HG03571 (cell line): ENCODE results near the gene CD276.
"Not testable (repeated sequence)": the region's sequence is repeated elsewhere in the genome, so short reads cannot be mapped to it uniquely, and the experiment has no call there.

Experiments
- ATAC-seq: cut with Tn5 transposase; IDR thresholded peaks from one replicate; pipeline ENCODE4 v1.9.1; 2021; ENCODE audit not compliant: unreplicated experiment

CD276 gene

DNA sequence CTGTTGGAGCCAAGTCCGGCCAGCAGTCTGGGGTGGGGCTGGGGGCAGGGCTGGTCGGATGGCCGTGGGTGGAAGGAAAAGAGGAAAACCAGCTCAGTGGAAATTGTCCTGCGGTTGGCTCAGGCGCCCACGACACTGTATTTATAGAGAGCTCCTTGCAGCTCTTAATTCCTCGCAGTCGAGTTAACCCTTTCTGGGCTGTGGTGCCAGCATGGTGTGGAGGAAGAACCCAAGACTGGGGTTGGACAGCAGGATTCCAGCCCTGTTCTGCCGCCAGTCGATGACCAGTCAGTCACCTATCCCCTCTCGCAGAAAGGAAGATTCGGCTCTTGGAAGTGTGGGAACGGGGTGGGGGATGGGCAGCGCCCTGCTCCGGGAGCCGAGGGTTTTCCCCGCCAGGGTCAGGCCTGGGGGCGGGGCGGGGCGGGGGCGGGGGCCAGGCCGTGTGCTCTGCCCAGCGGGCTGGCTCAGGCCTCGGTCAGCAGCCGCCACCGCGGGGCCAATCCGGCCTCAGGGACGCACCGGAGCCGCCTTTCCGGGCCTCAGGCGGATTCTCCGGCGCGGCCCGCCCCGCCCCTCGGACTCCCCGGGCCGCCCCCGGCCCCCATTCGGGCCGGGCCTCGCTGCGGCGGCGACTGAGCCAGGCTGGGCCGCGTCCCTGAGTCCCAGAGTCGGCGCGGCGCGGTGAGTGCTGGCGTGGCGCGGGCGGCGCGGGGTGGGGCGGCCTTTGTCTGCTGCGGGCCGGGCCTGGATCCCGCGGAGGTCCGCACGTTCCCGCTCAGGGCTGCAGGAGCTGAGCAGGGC lies at the start of gene CD276:
Gene CD276, plus strand, starts transcription at position 607 of the 804 bp plus-strand sequence. CDS start 15,257 bp downstream, outside the sequence.
- no peak for ATAC-seq

DNA sequence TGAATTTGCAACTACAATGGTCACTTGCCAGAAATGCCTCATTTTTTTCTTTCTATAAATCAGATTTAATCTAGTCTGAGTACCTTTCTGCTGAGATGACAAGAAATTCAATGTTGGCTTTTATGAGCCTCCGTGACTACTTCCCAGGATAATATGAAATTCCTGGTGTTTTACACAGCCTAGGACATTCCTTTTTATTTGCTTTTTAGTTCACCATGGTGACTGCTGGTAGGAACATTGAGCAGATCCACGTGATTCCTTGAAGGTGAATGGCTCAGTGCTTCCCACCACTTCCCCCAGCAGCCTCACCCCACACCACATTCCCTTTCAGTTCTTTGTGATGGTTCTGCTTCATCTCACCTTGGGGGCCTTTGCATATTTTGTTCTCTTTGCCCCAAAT lies 46.7 kb upstream of the CD276 start:
- no peak for ATAC-seq

DNA sequence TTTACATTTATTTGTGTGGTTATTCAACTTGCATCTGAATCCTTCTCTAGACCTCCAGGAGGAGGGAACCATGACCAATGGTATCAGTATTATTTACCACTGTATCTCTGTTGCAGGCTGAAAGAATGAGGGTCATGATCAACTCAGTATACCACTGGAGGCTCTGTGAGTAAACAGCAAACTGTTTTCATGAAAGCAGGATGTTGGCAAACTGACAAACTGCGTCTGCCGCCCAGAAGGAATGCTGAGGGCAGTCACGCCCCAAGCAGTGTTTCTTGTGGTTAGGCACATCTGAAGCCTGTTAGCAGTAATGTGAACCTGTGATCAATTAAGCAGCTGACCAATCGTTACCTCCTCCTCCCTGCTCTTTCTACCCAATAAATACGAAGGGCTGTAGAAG lies 44.7 kb upstream of the CD276 start:
- not testable (repeated sequence) for ATAC-seq

DNA sequence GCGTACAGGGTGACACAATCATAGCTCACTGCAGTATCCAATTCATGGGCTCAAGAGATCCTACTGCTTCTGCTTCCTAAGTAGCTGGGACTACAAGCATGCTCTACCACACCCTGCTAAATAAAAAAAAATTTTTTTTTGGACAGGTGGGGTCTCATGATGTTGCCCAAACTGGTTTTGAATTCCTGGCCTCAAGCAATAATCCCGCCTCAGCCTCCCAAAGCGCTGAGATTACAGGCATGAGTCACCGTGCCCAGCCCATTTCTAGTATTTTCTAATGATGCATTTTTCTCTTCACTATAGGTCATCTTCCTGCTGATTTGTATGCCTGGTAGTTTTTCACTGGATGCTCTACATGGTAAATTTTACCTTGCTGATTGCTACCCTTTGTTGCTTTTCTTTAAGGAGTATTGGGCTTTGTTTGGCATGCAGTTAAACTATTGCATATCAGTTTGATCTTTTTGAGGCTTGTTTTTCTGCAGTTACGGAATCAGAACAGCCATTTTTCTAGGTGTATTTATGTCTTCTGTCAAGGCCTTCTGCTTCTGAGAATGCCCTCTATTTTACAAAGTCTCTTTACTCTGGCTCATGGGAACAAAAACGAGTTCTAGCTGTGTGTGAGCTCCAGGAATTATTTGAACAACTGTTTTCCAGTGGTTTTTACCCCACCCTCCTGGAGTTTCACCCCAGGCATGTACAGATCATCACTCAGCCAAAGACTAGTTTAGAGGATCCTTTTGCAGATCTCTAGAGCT lies 36.7 kb upstream of the CD276 start:
- ATAC-seq, result no peak

DNA sequence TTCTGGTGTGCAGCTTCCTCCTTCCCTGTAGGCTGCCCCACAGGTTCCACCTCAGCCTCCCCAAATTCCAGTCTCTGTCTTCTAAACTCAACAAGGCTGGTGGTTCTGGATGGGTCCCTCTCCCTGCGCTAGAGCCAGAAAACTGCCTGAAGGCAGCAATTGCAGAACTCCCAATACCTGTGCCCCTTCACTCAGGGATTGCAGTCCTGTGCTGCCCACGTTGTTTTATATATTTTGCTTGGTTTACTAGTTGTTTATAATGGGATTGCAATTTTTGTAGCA lies 36.2 kb upstream of the CD276 start:
- ATAC-seq, result no peak

DNA sequence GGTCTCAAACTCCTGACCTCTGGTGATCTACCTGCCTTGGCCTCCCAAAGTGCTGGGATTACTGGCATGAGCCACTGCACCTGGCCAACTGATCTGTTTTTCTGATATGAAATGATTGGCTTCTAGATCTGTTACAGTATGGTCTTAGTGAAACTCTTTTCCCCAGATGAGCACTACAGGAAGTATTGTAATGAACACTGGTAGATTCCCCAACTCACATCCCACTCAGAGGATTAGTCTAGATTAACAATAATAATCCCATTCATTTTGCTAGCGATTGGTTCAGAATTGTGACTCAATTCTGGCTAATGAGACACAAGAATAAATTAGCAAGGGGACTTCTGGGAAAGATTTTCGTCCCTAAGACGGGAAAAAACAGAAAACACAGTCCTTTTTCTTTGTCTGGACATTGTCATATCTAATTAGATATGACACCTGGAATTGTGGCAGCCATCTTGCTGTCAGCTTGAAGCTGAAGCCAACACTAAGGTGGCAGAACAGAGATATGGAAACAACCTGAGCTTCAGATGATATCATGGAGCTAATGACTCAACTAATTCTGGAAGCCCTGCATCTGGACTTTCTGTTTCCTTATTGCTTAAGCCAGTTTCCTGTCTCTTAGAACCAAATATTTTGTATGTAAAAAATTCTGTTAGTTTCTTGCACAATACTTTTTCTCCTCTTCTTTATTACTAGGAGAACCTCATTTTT lies 33.6 kb upstream of the CD276 start:
- no peak for ATAC-seq

DNA sequence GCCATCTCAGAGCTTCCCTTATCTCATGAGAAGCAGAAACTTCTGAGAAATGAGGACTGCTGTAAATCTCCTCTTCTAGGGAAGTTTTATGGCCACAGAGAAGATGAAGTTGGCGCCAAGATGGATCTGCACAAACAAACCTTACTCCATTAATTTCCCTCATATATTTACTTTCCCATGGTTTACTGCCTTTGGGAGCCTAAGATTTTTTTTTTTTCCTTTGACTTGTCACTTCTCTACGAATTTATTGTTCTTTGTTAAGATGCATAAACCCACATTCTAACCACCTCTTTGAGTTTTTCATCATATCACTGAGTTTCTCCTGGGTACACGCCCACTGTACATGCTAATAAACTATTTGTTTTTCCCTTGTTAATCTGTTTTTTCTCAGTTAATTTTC lies 29.5 kb upstream of the CD276 start:
- no peak for ATAC-seq

DNA sequence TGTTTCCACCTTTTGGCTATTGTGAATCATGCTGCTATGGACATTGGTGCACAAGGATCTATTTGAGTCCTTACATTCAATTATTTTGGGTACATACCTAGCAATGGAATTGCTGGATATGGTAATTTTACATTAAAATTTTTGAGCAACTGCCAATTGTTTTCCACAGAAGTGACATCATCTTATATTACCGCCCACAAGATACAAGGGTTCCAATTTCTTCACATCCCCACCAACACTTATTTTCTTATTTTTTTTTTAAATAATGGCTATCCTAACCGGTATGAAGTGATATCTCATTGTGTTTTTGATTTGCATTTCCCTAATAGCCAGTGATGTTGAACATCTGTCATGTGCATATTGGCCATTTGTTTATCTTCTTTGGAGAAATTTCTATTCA lies 28.5 kb upstream of the CD276 start:
- no peak for ATAC-seq

DNA sequence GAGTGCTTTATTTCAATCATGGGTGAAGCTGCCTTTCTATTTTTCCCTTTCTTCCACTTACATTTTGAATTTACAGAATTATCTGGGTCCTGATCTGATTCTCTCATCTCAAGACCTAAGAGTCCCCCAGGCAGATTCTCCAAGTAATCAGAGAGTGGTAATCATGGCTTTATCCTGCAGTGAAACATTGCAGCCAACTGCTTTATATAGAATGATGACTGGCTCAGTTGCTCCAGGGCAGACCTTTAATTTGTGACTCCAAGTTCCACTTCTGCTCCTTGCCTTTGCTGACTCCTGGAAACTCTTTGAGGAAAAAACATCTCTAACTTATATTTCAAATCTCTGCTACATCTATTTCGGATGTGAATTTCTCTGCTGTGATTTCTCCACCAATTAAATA lies 25.5 kb upstream of the CD276 start:
- no peak for ATAC-seq

DNA sequence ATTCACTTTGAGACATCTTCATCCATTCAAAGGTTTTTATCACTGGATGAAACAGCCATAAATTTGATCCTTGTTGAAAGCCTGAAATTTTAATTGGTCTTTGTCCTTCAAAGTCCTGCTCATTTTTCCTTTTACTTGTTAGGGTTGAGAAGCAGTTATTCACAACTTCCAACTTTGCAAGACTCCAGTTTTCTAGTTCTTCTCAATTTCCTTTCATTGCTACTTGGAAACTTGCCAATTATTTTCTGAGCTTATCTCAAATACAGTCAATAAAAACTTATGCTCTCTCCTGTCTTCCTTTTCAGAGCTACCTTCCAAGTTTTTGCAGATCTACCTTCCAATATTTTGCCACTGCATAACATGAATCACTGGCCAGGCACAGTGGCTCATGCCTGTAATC lies 23.7 kb upstream of the CD276 start:
- no peak for ATAC-seq

DNA sequence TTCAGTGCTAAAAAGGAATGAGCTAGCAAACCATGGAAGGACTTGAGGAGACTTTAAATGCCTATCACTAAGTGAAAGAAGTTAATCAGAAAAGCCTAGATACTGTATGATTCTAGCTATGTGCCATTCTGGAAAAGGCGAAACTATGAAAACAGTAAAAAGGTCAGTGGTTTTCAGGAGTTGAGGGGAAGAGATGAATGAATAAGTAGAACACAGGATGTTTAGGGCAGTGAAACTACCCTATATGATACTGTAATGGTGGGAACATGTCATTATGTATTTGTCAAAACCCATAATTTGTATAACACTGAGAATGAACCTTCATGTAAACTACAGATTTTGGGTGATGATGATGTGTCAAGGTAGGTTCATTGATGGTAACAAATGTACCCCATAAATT lies 9.6 kb upstream of the CD276 start:
- no peak for ATAC-seq

DNA sequence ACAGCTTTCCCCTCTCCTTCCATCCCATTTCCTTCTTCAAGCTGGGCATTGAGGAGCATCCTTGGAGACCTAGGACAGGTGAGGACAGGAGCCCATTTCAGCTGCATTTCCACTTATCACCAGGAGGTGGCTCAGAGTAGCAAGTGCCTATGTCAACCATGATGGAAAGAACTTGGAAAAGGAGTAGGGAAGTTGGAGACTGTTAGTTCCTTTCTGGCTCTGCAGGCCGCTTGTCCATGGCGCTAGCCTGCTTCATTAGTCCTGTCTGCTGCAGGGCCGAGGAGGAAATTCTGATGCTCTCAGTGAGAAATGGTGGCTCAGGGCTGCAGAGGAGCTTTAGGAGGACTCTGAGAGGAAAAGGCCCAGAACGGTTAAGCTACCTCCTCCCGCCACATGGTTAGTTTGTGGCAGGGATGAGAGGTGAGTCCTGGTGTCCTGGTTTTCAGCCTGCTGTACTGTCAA lies 7.0 kb upstream of the CD276 start:
- ATAC-seq, result no peak

DNA sequence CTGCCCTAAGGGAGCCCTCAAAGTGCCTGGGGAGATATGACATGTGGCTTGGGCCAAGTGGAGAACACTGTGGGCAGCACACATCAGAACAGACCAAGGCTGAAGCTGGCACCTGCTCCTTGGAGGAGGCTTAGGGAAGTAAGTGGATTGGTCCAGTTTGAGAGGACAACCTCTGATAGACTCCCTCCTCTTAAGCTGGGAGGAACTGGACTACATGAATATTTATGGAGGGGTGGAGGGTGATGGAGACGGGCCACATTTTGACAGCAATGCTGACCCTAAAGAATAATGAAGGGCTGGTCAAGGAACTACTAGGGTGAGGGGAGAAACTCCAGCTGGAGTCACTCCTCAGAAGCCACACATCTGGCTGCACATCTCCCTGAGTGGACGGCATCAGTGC lies 6.5 kb upstream of the CD276 start:
- no peak for ATAC-seq

DNA sequence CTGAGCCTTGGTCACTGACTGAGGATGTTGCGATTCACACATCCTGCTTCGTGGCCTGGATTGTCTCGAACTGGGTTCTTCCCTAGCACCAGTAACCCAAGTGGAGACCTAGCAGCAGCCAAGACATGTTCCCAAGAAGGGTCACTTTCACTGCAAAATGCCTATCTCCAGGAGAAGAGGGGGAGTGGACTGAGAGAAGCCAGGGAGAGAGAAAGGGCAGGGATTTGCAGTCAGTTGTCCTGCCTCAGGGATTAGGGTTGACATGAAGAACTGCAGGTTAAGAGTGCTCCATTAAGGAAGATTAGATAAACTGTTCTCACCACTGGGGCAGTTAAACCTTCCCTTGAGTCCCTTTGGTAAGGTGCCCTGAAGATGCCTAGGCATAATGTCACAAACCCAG lies 5.7 kb upstream of the CD276 start:
- no peak for ATAC-seq

DNA sequence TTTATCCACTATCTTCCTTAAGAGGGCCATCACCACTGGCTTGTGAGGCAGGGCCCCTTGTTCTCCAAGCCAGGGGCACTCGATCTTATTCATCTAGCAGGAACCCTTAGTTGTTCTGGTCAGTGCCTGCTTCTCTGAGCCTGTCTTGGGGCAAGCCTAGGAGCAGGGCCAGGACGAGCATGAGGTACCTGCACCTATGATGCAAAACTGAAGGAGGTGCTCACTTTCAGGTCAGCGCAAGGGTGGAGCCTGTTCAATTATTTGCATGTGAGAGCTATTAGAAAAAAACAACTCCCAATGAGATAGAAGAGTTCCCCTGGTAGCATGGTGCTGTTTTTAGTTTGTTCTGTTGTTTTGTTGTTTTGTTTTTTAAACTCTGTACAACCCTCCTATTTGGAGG lies 5.0 kb upstream of the CD276 start:
- no peak for ATAC-seq

DNA sequence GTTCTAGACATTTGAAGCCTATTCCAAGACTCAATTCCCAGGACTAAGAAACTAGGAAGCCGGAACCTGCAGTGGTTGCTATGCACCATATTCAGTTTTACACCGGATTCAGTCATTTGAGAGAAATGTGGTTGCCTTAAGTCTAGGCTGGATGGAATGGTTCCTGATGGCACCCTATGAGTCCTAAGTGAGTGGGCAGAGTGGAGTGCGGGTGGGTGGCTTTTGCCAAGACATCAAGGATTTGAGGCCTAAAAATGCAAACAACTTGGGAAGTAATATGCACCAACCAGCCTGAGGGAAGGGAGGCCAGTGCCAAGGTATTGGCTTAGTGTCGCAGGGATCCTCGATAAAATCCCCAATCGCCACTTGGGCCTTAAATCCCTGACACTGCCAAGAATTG lies 4.2 kb upstream of the CD276 start:
- no peak for ATAC-seq

DNA sequence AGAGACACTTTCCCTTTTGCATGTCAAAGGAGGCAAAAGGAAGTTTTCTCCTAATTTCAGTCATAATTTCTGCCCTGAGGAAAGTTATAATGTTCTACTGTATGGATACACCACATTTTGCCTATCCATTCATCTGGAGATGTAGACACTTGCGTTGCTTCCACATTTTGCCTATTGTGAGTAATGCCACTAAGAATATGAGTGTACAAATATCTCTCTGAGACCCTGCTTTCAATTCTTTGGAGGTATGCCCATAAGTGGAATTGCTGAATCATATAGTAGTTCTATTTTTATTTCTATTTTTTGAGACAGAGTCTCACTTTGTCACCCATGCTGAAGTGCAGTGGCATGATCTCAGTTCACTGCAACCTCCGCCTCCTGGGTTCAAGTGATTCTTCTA lies 3.6 kb upstream of the CD276 start:
- no peak for ATAC-seq

DNA sequence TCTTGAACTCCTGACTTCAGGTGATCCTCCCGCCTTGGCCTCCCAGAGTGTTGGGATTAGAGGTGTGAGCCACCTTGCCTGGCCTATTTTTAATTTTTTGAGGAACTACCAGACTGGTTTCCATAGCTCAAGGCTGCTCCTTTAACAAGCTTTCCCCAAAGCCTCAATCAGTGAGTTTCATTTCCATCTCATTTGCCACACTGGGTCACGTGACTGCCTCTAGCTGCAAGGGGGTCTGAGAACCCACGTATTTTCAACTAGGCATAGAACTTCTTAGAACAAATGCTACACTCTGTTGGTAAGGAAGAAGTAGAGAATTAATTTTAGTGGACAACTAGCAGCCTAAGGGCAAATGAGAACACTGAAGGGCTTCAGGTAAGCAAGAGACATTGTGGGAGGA lies 3.1 kb upstream of the CD276 start:
- ATAC-seq, result no peak

DNA sequence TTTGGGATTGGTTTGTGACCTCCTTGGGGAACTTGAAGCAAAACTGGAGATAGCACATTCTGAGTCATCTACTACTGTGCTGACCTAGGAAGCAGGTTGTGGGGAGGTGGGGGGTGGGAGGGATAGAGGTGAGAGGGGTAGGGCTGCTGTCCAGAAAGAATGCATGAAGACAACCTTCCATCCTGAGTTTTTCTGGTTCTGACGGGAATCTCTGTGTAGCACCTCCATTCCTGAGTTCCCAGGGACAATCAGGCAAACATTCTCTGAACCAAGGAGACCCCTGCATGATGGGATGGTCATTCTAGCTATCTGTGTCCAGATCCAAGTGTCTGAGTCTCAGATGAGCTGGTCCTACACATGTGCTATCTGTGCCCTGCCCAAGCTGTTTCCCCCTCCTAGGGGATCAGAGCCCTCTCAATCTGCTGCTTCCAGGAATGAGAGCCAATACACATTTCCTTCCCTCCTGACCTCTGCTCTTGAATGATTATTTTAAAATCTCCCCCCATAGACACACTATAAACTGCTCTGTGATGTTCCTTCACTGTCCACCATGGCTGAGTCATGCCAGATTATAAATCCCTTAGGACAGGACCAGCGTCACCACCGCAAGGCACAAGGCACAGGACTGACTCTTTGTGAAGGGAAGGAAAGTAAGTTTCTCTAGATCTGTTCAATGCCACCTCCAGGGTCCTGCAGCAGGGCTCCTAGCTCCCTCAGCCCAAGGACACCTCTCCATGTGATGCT lies 2.2 kb upstream of the CD276 start:
- ATAC-seq, result no peak

DNA sequence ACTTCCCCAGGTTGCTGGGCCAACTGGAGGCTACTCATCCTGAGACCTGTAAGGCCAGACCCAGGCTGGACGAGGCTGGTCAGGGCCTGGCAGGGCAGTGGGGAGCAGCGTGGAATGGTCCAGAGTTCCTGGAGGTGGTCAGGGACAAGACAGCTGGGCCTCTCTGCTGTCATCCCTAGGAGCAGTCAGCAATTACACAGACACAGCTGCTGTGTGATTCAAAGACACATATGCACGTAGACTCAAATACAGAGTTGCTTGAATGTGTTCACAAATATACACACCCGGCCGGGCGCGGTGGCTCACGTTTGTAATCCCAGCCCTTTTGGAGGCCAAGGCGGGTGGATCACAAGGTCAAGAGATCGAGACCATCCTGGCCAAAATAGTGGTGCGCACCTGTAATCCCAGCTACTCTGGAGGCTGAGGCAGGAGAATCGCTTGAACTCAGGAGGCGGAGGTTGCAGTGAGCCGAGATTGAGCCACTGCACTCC lies 1.5 kb upstream of the CD276 start:
- ATAC-seq, result no peak

DNA sequence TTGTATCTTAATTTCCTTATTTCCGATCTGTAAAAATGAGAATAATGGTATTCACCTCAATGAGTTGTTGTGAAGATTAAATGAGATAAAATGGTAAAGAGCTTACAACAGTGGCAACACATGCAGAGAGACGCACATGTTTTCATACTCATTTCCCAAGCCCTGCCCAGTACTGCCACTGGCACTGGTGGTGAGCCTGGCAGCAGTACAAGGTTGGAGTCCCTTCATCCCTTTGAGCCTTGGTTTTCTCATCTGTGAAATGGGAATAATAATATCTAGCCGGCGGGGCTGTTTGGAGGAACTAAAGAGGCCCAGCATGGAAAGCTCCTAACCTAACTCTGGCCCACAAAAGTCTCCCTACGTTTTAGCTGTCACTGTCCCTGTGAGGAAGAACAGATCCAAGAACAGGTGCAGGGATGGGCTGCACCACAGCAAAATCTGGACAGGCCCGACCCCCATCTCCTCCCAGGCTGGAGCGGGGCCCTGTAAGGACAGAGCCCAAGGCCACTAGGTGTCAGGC lies 866 bp upstream of the CD276 start:
- no peak for ATAC-seq
